Measurements from ENCODE around the gene TDRD12. TPM values are rescaled to one million over a fixed set of nuclear protein-coding genes. Genes with fewer than 3 reads are reported as not detected.
A peak's percentile ranks its signal among the peaks of the same experiment; 100 is the strongest.

Gene TDRD12
- total and polyA plus RNA-seq, 2 of the 13 experiments (the other 11 are each of a cell fraction or from before 2014, with no cell fraction given), result 0.03 to 0.40 TPM

DNA sequence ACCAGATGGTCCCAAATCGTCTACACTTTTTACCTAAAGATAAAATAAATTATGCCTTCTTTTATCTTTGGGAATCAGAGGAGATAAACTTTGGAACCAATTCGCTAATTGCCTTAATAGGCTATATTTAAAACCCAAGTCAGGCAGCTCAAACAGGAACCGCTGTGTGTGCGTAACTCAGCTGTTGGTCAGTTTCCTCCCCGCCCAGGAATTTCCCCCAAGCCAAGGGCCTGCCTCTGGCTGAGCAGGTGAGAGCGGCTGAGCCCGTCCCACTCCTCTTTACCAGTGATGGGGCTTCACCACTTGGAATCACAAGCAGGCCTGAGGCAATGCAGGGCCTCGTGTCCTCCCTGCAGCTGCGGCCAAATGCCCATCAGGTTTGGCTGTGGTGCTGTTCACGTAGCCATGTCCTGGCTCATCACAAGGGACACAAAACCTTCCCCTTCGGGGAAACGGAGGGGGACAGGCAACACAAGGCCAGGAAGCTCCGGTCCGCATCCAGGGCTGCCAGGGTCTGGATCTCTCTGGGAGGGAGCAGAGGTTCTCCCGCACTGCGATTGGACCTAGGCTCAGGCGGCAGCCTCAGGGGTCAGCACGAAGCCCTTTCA is 150.5 kb downstream of the TDRD12 start (continued):
- TF ChIP-seq SAP130 (CRISPR knock-in tag; IDR thresholded peaks at IDR 0.05; ENCODE audit: low read depth) (peak; percentile 30; the same call in 1 of the 2 replicates), NFATC3 (CRISPR knock-in tag; IDR thresholded peaks at IDR 0.05) (0 out of 2 replicates have a peak, but pooled peaks have one; percentile 35), MTF1 (CRISPR knock-in tag; IDR thresholded peaks at IDR 0.05) (no peak), ZNF292 (CRISPR knock-in tag; IDR thresholded peaks at IDR 0.05; ENCODE audit: borderline replicate concordance, low read depth) (peak; percentile 66; the same call in 1 of the 2 replicates), ZNF451 (CRISPR knock-in tag; IDR thresholded peaks at IDR 0.05) (peak; percentile 64; the same call in 1 of the 2 replicates)
- TF ChIP-seq, protein P1, sequence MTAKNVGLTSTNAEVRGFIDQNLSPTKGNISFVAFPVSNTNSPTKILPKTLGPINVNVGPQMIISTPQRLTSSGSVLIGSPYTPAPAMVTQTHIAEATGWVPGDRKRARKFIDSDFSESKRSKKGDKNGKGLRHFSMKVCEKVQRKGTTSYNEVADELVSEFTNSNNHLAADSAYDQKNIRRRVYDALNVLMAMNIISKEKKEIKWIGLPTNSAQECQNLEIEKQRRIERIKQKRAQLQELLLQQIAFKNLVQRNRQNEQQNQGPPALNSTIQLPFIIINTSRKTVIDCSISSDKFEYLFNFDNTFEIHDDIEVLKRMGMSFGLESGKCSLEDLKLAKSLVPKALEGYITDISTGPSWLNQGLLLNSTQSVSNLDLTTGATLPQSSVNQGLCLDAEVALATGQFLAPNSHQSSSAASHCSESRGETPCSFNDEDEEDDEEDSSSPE (CRISPR knock-in tag; IDR thresholded peaks at IDR 0.05), result peak; percentile 27; the same call in 1 of the 2 replicates

GRCh38 chr19:32870981-32871451 is 151.4 kb downstream of the TDRD12 start:
- WGBS (ENCODE audit: low lambda C conversion rate), result 6% methylated on average over 1 of the region's 12 CpGs
- peak overlapping the region; percentile 50 to 74 (median 60) for H3K4me3 ChIP-seq (replicated peaks in 1 of 3; ENCODE audit: insufficient read depth in 1 of 3, low read depth in 2 of 3, low read length in 3 of 3)
- no peaks in the 10 kb centered on the region for H3K27me3 ChIP-seq (ENCODE audit: control insufficient read depth in 1 of 2, insufficient read depth in 2 of 2, low read length in 2 of 2)
- no peaks in the 10 kb centered on the region; a peak in 2 of 5 replicates for H3K36me3 ChIP-seq (replicated peaks in 1 of 2; ENCODE audit: control insufficient read depth in 1 of 2, insufficient read depth in 2 of 2, low read length in 2 of 2)
- H3K9ac ChIP-seq (ENCODE audit: insufficient read depth, low read depth, low read length), result no peak overlapping the region
- H4K20me1 ChIP-seq (ENCODE audit: insufficient read depth, low read length), result no peaks in the 10 kb centered on the region
- H2AFZ ChIP-seq (ENCODE audit: low read length), result peak overlapping the region; percentile 67
- no TSS peak for BruUV-seq (replicated peaks)
- no peak overlapping the region for H3K27ac ChIP-seq (ENCODE audit: extremely low read length, insufficient read depth, low read length)
- intact Hi-C loops (cut with micrococcal nuclease; ENCODE audit: unreplicated experiment) (loop anchor here (1.0 to 2.0 kb wide), 3 partner anchors 41 to 272 kb away; partner anchors contain the start of gene FAAP24), in situ Hi-C loops (cut with HindIII; ENCODE audit: extremely low pct_ligation_motif_present, low pct_unique_long_range_greater_than_20kb) (no loop called here)
- peak; percentile 43 for DNase-seq (ENCODE audit: low spot score)
- H3K4me1 ChIP-seq (ENCODE audit: insufficient read depth, low read length), result peaks cover 26% of the 10 kb centered on the region
- peak overlapping the region; percentile 100 for H3K4me2 ChIP-seq (ENCODE audit: low read depth, low read length)
- H3K9me3 ChIP-seq (ENCODE audit: low read length), result no peaks in the 10 kb centered on the region
- ChIA-PET POLR2A (no interaction called here), CTCF (ENCODE audit: low intra/inter-chr PET ratio, low total read pairs) (no interaction called here)
- no peak for FAIRE-seq
- peak; percentile 76 for ATAC-seq
- no peaks in the 10 kb centered on the region for H3K79me2 ChIP-seq (ENCODE audit: insufficient read depth, low read length)
- TF ChIP-seq SAFB2 (CRISPR knock-in tag; IDR thresholded peaks at IDR 0.05; ENCODE audit: borderline replicate concordance, low read depth) (no peak), ZBTB37 (CRISPR knock-in tag; IDR thresholded peaks at IDR 0.05) (no peak), MAFK (conservative IDR thresholded peaks at IDR 0.05 in 1 of 2, IDR thresholded peaks at IDR 0.05 in 1 of 2; ENCODE audit: low read length in 2 of 2) (no peak)
- TF ChIP-seq, protein P2, sequence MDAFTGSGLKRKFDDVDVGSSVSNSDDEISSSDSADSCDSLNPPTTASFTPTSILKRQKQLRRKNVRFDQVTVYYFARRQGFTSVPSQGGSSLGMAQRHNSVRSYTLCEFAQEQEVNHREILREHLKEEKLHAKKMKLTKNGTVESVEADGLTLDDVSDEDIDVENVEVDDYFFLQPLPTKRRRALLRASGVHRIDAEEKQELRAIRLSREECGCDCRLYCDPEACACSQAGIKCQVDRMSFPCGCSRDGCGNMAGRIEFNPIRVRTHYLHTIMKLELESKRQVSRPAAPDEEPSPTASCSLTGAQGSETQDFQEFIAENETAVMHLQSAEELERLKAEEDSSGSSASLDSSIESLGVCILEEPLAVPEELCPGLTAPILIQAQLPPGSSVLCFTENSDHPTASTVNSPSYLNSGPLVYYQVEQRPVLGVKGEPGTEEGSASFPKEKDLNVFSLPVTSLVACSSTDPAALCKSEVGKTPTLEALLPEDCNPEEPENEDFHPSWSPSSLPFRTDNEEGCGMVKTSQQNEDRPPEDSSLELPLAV (CRISPR knock-in tag; conservative IDR thresholded peaks at IDR 0.05; ENCODE audit: low read depth), result no peak
- TF ChIP-seq, protein P3, sequence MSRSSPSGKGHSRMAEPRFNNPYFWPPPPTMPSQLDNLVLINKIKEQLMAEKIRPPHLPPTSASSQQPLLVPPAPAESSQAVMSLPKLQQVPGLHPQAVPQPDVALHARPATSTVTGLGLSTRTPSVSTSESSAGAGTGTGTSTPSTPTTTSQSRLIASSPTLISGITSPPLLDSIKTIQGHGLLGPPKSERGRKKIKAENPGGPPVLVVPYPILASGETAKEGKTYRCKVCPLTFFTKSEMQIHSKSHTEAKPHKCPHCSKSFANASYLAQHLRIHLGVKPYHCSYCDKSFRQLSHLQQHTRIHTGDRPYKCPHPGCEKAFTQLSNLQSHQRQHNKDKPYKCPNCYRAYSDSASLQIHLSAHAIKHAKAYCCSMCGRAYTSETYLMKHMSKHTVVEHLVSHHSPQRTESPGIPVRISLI (CRISPR knock-in tag; IDR thresholded peaks at IDR 0.05; ENCODE audit: borderline replicate concordance), result 0 out of 2 replicates have a peak, but pooled peaks have one; percentile 36
- TF ChIP-seq, protein P4, sequence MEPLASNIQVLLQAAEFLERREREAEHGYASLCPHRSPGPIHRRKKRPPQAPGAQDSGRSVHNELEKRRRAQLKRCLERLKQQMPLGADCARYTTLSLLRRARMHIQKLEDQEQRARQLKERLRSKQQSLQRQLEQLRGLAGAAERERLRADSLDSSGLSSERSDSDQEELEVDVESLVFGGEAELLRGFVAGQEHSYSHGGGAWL (CRISPR knock-in tag; IDR thresholded peaks at IDR 0.05), result 0 out of 2 replicates have a peak, but pooled peaks have one; percentile 35

All from HepG2 (cell line).